C4-2B (cell line): Measurements from ENCODE around the gene NT5C1A.

Experiments
- H3K27ac ChIP-seq: fragments of 450-650 bp; 2 replicates; pipeline ENCODE4 v1.5.1; 2017
- CTCF ChIP-seq: fragments of 450-650 bp; conservative IDR thresholded peaks from 2 replicates; pipeline ENCODE4 v1.5.1; 2017; ENCODE audit warnings: mild to moderate bottlenecking
- ZFX ChIP-seq: fragments of 450-650 bp; IDR thresholded peaks from 2 replicates; pipeline ENCODE4 v1.6.1; 2017

The NT5C1A gene

DNA sequence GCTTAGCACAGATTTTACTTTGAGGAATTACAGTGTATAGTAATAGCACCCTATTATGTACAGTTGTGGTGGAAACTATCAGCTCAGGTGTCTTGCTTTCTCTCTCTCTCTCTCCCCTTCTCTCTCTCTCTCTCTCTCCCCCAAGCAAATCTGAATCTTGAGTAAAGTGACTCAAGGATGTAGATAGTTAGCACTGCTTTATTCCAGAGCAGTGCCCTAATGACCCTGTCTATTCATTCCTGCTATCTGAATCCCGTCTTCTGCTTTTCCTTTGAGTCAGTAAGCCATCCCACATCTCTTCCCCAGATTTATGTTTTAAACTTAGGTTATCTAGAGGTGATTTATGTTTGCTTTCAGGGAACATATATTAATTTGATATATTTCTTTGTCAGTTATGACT is 24.5 kb upstream of the NT5C1A start:
- H3K27ac ChIP-seq, result no peak overlapping the region
- TF ChIP-seq ZFX (no peak), CTCF (no peak)

GRCh38 chr1:39695016-39695415 is 23.1 kb upstream of the NT5C1A start:
- TF ChIP-seq CTCF (no peak), ZFX (no peak)

DNA sequence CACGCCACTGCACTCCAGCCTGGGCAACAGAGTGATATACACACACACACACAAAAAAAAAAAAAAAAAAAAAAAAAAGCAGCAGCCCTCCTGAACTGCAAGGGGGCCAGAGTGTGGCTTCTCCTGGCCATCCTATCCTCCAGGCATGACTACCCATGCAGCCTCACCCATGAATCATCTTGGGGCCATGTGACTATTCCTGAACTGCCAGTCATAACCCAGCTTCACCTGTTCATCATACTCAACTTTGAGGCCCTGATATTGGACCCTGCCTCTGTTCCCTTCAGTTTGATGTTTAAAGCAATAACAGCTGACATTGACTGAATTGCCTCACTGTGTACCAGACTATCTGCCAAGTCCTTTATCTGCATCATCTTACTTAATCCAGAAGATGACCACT is 22.1 kb upstream of the NT5C1A start:
- TF ChIP-seq ZFX, result no peak
- no peak for TF ChIP-seq CTCF

More at GRCh38 chr1:39695016-39695415, 23.1 kb upstream of the NT5C1A start:
- no peak overlapping the region for H3K27ac ChIP-seq

DNA sequence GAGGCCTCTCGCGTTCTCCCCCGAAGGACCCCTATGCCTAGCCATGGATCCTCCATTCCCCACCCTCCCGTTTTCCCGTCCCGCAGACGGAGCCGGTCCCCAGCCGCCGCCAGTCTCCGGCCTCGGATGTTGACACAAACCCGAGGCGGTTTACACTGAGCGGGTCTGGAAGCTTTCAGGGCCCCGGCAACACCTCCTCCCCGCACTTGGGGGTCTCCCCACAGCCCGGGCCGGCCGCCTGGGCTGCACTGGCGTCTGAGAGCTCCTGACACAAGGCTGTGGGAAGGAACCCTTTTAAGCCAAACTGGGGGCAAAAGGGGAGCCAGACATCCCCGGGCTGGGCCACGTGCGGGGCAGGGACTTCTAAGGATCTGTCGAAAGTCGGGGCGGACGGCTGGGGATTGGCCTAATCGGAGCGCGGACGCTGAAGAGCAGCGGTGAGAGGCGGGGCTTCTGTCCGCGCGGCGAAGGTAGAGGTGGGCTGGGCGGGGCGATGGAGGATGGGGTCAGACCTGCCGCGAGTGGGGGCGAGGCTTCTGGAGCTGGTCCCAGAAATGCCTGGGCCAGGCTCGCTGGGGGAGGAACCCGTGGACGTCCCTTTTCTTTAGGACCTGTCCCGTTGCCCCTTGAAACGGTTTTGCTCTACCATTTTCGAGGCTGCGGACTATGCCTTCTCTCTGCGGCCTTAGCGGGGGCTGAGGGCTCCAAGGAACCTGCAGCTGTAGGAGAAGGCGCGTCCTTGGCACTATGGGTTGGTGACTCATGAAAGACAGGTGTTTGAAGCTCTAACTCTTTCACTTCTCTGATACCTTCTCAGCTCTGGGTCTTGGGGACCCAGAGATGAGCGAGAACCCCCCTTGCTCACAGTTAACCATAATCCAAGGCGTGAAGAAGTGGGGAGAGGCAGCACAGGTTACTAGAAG is 20.5 kb upstream of the NT5C1A start:
- TF ChIP-seq CTCF (no peak), ZFX (no peak)
- no peak overlapping the region for H3K27ac ChIP-seq

More for the DNA sequence above, 22.1 kb upstream of the NT5C1A start:
- H3K27ac ChIP-seq, result no peak overlapping the region

DNA sequence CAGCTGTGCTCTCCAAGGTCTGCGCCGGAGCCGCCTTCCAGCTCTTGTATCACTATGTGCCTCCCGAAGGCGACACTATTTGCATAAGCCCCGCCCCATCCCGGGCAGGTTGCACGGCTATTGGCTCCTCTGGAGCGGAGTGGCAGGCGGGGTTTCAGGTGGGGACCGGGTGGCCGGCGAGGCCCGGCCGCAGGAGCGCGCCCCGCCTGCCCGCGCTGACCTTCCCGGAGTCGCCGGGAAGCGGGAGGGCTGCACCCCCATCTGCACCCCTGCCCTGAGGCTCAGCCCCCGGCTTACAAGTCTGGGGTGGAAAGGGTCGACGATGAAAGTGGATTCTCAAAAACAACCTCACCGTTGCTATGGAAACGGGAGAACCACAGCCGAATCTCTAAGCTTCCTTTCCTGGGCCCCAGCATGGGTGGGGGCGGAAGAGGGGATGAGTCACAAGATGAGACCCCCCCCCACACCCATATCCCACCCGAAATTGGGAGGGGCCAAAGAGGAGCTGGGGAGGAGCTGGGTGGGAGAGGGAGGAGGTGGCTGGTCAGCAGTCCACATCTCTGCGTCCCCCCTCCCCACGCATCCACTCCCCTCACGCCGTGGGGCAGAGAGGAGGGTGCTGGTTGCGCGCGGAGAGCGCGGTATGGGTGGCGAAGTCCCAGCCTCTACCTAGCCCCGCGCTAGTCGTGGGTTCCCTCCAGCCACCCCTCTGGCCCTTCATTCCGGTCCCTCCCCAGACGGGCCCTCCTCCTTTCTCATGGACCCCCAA is 19.7 kb upstream of the NT5C1A start, which contains the start of gene HPCAL4:
Gene HPCAL4 (minus strand): TSS at position 51 of the 769 bp plus-strand sequence. CDS start 6,830 bp downstream, outside the sequence.
- TF ChIP-seq ZFX (no peak), CTCF (no peak)
- no peak within 1 kb of the TSS for H3K27ac ChIP-seq

DNA sequence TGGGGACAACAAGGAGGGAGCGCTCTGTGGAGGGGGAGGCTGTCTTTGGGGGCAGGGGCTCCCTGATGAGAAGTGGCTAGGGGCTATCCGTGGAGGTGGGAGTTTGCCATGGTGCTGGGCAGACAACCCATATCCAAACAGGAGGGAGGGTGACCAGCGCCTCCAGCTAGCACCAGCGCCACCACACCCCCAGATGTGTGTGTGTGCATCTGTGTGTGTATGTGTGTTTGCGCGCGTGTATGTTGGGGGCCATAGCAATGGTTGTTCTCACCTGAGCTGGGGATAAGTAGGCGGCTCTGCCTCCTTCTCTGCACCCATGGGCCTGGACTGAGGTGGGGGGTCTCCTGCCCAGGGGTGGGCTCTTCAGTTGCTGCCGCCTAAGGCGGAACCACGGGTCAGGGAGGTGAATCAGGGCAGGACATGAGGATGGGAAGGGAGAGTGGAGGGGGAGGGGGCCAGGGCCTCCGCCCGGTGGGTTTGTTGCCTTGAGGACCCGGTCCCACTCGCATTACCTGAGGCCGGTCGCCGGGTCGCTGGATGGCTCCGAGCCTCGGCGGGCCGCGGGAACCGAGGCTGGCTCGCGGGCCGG is 19.0 kb upstream of the NT5C1A start:
- TF ChIP-seq CTCF, result no peak
- TF ChIP-seq ZFX, result no peak
- no peak overlapping the region for H3K27ac ChIP-seq
